OCI-LY3 (cell line): ENCODE measurements around the gene CATSPERD.

Experiments
- H2AFZ ChIP-seq: fragments of 200-600, 300-600 bp; shearing (Covaris generic); 2 replicates; pipeline ENCODE4 v1.6.0; 2014; ENCODE audit warnings: antibody characterized with exemption, low read depth, low read length
- H3K27ac ChIP-seq: fragments of 200-600, 300-600 bp; sonication (generic); 2 replicates; pipeline ENCODE4 v1.5.1; 2014; ENCODE audit warnings: mild to moderate bottlenecking, low read length, moderate library complexity, mixed read lengths
- H3K27me3 ChIP-seq: fragments of 200-600, 300-600 bp; sonication (generic); 2 replicates; pipeline ENCODE4 v1.6.1; 2014; ENCODE audit warnings: low read depth, low read length, mixed read lengths
- H3K36me3 ChIP-seq: fragments of 200-600, 300-600 bp; sonication (generic); replicated peaks from 2 replicates; pipeline ENCODE3; 2014; ENCODE audit warnings: low read depth, low read length, mixed read lengths
- H3K4me1 ChIP-seq: fragments of 300-600, 200-600 bp; sonication (generic); 2 replicates; pipeline ENCODE4 v1.6.1; 2014; ENCODE audit warnings: low read length, mixed read lengths
- H3K4me2 ChIP-seq: fragments of 200-600, 300-600 bp; sonication (generic); 2 replicates; pipeline ENCODE4 v1.6.1; 2014; ENCODE audit warnings: low read length, mixed read lengths
- H3K4me3 ChIP-seq: fragments of 300-600, 200-600 bp; sonication (generic); 2 replicates; pipeline ENCODE4 v1.5.1; 2014; ENCODE audit warnings: antibody characterized with exemption, mild to moderate bottlenecking, low read length, moderate library complexity
- H3K79me2 ChIP-seq: fragments of 300-600, 200-600 bp; shearing (Covaris generic); 2 replicates; pipeline ENCODE4 v1.6.1; 2014; ENCODE audit warnings: mild to moderate bottlenecking, low read length, mixed read lengths
- H3K9ac ChIP-seq: fragments of 300-600, 200-600 bp; shearing (Covaris generic); 2 replicates; pipeline ENCODE4 v1.6.0; 2014; ENCODE audit warnings: mild to moderate bottlenecking, low read length, moderate library complexity
- H3K9me3 ChIP-seq: fragments of 200-600, 300-600 bp; shearing (Covaris generic); 2 replicates; pipeline ENCODE4 v1.6.1; 2014; ENCODE audit warnings: low read length, mixed read lengths; ENCODE audit not compliant: insufficient read depth
- H4K20me1 ChIP-seq: fragments of 200-600, 300-600 bp; sonication (generic); 2 replicates; pipeline ENCODE4 v1.6.1; 2016; ENCODE audit warnings: low read length, mixed read lengths; ENCODE audit not compliant: insufficient read depth
- CTCF ChIP-seq: fragments of 200-600, 300-600 bp; sonication (generic); IDR thresholded peaks from 2 replicates; pipeline ENCODE4 v1.5.1; 2014; ENCODE audit warnings: antibody characterized with exemption, low read length, low read depth
- EZH2phosphoT487 ChIP-seq: fragments of 200-600 bp; shearing (Covaris generic); IDR thresholded peaks from 2 replicates; pipeline ENCODE4 v1.6.1; 2018; ENCODE audit warnings: antibody characterized with exemption, mixed run types, low read depth

The CATSPERD gene

GRCh38 chr19:5749505-5749904, 29.1 kb downstream of the CATSPERD start:
- TF ChIP-seq EZH2phosphoT487 (no peak), CTCF (no peak)
- H3K36me3 ChIP-seq: no peaks in the 10 kb centered on the region
- H3K27me3 ChIP-seq: peaks cover 11% of the 10 kb centered on the region; the same call in 1 of the 2 replicates
- H3K4me3 ChIP-seq: no peak overlapping the region
- H2AFZ ChIP-seq: no peak overlapping the region
- H3K9me3 ChIP-seq: no peaks in the 10 kb centered on the region
- peaks cover 7% of the 10 kb centered on the region for H3K4me1 ChIP-seq
- H3K4me2 ChIP-seq: no peak overlapping the region
- no peaks in the 10 kb centered on the region for H4K20me1 ChIP-seq
- no peak overlapping the region for H3K9ac ChIP-seq
- H3K27ac ChIP-seq: no peak overlapping the region
- no peaks in the 10 kb centered on the region for H3K79me2 ChIP-seq

GRCh38 chr19:5751709-5752108, 31.3 kb downstream of the CATSPERD start:
- no peak overlapping the region for H3K27ac ChIP-seq
- no peaks in the 10 kb centered on the region for H3K79me2 ChIP-seq
- H3K9me3 ChIP-seq: no peaks in the 10 kb centered on the region
- H2AFZ ChIP-seq: no peak overlapping the region
- H3K27me3 ChIP-seq: peaks cover 11% of the 10 kb centered on the region; the same call in 1 of the 2 replicates
- H3K4me3 ChIP-seq: no peak overlapping the region
- H3K4me1 ChIP-seq: peaks cover 9% of the 10 kb centered on the region
- TF ChIP-seq EZH2phosphoT487: no peak
- TF ChIP-seq CTCF: no peak
- no peak overlapping the region for H3K9ac ChIP-seq
- no peaks in the 10 kb centered on the region for H4K20me1 ChIP-seq
- H3K4me2 ChIP-seq: no peak overlapping the region
- no peaks in the 10 kb centered on the region for H3K36me3 ChIP-seq

- H3K27ac ChIP-seq: no peak overlapping the region
- no peak overlapping the region for H3K4me3 ChIP-seq
- H3K4me2 ChIP-seq: no peak overlapping the region
- H3K4me1 ChIP-seq: peaks cover 9% of the 10 kb centered on the region
- H3K9me3 ChIP-seq: no peaks in the 10 kb centered on the region
- H3K27me3 ChIP-seq: peaks cover 5% of the 10 kb centered on the region; the same call in 1 of the 2 replicates
- TF ChIP-seq EZH2phosphoT487 (no peak), CTCF (no peak)
- no peaks in the 10 kb centered on the region for H3K79me2 ChIP-seq
- H4K20me1 ChIP-seq: no peaks in the 10 kb centered on the region
- no peak overlapping the region for H3K9ac ChIP-seq
- H2AFZ ChIP-seq: no peak overlapping the region
- no peaks in the 10 kb centered on the region for H3K36me3 ChIP-seq
These were observed 33.3 kb downstream of the CATSPERD start for GRCh38 chr19:5753743-5754142.

- Histone ChIP-seq H4K20me1 (no peaks in the 10 kb centered on the region), H3K27ac (no peak overlapping the region), H3K36me3 (no peaks in the 10 kb centered on the region), H3K27me3 (no peaks in the 10 kb centered on the region), H3K79me2 (no peaks in the 10 kb centered on the region), H3K9me3 (no peaks in the 10 kb centered on the region), H3K4me2 (no peak overlapping the region), H2AFZ (no peak overlapping the region), H3K9ac (no peak overlapping the region), H3K4me3 (no peak overlapping the region), H3K4me1 (no peaks in the 10 kb centered on the region)
- no peak for TF ChIP-seq CTCF
- TF ChIP-seq EZH2phosphoT487: no peak
These were observed 42.3 kb downstream of the CATSPERD start for GRCh38 chr19:5762608-5763217.
